Hematopoietic multipotent progenitor cell treated with erythropoietin and hydrocortisone succinate and interleukin-3 and kit ligand, for 6 days (in vitro differentiated cells): ENCODE results near the gene AQP6.
"Not testable (repeated sequence)": the region's sequence is repeated elsewhere in the genome, so short reads cannot be mapped to it uniquely, and the experiment has no call there.

Source experiments
- DNase-seq: peaks from one replicate; pipeline ENCODE4 v3.0.0-alpha.2; 2015

Gene AQP6

GRCh38 chr12:49973361-49973830 is 649 bp downstream of the AQP6 start:
- no peak for DNase-seq

DNA sequence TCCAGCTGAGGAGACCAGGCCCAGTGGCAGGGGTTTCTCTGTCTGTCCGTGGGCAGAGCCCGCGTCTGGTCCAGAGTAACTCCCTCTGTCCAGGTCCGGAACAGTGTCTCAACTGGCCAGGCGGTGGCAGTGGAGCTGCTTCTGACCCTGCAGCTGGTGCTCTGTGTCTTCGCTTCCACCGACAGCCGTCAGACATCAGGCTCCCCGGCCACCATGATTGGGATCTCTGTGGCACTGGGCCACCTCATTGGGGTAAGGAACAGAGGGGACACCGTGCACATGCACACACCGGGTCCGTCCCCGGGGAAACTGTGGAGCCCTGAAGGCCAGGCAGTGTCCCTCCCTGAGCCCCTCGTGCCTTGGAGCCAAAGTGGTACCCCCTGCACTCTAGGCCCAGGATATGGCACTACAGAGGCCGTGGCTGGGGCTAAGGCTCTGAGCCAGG is 1.5 kb downstream of the AQP6 start:
- peak; percentile 33 for DNase-seq

- no peak for DNase-seq
Measured at GRCh38 chr12:49974677-49975317, 2.0 kb downstream of the AQP6 start.

GRCh38 chr12:49975318-49975761 is 2.6 kb downstream of the AQP6 start:
- DNase-seq = no peak

DNA sequence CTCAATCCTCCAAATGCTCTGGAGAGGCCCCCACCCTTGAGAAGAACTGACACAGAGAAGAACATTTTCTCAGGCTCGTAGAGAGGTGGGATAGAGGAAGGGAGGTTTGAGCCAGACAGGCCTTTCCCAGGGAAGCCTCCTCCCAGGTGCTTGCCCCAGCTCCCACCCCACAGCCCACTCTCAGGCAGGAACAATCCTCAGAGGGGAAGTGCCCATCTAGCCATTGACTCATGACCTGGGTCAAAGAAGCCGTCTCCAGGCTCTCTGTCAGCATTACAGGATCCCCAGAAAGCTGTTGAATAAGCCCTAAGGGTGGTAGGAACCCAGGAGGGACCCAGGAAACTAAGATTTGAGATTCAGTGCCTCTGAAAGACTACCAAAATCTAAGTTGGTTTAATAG is 3.8 kb downstream of the AQP6 start:
- no peak for DNase-seq

DNA sequence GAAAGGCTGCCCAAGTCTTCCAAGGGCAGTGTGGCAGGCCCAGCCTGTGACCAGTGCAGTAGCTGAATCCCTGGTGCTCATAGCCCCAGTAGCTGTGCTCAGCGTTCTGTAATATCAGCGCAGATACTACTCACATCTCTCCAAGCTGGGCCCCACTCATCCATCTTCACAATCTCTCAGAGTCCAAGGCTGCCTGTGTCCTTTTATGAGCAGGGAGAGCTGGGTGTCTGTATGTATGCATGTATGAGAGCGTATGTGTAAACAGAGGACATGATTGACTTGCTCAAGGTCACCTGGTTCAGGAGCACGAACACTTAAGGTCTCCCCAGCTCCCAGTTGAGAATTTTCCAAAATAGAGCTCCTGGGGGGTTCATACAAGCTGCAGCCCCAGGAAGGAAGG is 5.4 kb downstream of the AQP6 start:
- DNase-seq = no peak

GRCh38 chr12:49979016-49979586 is 6.4 kb downstream of the AQP6 start:
- no peak for DNase-seq

GRCh38 chr12:49979791-49980190 is 7.0 kb downstream of the AQP6 start:
- DNase-seq = no peak

- DNase-seq = no peak
Measured at GRCh38 chr12:49980501-49981349, 8.0 kb downstream of the AQP6 start.

GRCh38 chr12:49982246-49983087 is 9.7 kb downstream of the AQP6 start:
- DNase-seq = peak; percentile 40

- DNase-seq = peak; percentile 73
Measured at GRCh38 chr12:49983892-49984291, 11.1 kb downstream of the AQP6 start.

DNA sequence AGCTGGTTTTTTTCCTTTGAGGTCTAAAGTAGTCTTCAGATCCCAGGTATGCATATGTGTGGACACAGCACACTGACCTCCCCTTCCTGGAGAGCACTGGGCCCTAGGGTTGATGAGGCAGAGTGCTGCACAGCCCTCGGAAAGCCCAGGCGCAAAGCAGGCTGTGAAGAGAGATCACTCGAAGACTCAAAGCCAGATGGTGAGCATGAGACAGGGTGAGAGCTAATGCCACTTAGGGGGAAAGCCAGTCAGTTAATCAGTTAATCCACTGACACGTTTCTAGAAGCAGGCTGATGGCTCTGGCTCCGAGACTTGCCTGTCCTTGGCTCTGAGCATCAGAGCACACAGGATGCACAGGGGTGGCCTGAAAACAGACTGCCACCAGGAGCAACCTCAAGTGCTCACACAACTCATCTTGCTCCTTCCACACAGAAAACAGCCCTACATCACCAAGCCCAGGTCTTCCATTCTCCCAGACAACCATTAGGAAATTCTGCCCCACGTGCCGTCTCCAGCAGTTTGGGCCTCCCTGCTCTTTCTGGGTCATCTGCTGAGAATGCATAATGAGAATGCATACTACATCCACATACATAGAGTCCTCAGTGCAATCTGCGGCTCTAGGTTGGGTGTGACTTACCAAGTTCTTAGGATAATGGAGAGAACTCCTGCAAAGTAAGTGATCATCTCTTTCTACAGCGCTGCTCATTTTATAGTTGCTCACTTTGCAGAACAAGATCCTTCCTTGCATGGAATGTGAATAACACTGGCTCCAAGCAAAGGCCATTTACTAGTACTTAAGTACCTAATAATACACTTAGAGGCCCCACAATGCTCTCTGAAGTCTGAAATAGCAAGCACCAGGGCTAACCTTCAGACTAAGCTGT is 12.0 kb downstream of the AQP6 start:
- DNase-seq = no peak

DNA sequence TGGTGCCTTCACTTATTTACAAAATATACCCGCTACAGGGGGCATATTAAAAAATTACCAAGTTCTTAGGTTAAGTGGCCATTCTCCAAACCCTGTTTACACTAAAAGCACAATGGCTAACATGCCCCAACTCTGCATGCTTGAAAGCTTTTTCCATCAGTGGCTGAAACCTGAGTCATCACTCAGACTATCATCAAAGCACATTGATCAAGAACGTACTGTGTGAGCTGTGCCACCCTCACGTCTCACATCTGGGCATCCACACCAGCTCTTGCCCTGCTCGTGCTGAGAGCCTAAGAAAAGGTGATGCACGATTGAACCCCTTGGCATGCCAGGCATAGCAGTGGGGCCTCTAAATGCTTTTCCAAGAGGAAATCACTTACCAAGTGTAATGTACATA is 13.2 kb downstream of the AQP6 start:
- DNase-seq = no peak

DNA sequence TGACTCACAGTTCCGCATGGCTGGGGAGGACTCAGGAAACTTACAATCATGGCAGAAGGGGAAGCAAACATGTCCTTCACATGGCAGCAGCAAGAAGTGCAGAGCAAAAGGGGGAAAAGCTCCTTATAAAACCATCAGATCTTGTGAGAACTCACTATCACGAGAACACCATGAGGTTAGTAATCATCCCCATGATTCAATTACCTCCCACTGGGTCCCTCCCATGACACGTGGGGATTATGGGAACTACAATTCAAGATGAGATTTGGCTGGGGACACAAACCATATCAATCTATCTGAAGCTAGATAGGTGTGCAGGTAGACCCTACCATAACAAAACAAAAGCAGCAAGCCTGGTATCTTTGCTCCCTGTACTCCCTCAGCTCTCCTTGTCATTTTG is 13.7 kb downstream of the AQP6 start:
- DNase-seq = not testable (repeated sequence)

DNA sequence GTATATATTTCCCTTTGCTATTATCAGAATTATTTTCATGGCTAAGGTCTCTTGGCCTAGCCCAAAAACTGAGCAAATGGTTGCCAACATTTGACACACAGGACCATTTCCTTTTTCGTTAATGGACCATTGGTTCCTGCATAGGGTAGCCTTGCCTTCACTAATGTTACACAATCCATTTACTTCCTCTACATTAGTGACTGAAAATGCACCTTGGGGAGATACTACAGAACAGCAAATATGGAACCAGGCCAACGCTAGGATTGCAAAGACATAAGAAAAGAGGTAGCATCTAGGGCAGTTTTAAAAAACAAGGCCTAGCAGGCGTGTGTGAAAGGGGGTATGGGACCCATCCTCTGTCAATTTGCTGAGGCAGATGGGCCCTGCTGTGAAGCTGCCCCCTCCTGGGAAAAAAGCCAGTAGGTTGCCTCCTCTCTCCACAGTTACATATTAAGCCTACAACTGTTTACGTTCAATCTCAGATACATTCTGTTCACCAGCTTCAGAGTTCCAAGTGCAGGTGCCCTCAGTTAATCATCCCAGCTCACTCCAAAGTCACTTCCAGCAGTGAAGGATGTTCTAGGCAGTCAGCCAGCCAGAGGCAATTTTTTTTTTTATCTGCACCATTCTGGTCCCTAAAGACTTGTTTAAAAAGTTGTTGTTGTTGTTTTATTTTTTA is 15.0 kb downstream of the AQP6 start:
- DNase-seq = peak; percentile 46

GRCh38 chr12:49989400-49989799 is 16.7 kb downstream of the AQP6 start:
- DNase-seq = not testable (repeated sequence)

DNA sequence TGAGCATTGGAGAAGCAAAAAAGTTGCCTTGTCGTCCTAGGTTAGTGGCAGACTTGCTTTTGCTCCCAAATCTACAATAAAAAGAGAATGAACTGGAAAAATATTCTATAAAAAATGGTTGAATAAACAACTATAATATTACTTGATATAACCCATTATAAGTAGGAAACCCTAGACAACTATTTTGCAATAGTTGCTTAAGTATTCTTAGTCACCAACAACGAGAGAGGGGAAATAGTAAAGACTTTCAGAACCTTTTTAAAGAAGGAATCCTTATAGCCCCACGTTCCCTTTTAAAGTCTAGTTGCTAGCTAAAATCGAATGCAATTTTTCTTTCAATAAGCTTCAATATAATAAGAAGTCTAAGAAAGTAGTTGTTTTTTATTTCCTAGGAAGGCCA is 17.5 kb downstream of the AQP6 start:
- no peak for DNase-seq

- no peak for DNase-seq
Measured at GRCh38 chr12:49998453-49998852, 25.7 kb downstream of the AQP6 start.

DNA sequence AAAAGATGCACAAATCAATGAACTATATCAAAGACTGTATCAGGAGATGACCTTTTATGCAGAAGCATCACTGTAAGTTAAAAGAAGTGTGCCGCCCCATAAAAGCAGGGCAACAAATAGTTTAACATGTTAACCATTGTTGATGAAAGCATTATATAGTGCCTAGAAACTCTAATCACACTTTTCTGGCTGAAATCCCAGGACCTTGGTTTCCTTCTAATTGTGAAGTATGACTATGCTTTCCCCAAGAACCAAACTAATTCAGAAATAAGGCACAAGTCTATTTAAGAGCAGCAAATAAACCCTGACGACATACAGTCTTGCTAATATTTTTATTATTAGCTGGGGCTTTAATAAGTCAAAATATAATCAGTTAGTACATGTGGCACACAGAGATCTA is 30.8 kb downstream of the AQP6 start:
- DNase-seq = no peak

DNA sequence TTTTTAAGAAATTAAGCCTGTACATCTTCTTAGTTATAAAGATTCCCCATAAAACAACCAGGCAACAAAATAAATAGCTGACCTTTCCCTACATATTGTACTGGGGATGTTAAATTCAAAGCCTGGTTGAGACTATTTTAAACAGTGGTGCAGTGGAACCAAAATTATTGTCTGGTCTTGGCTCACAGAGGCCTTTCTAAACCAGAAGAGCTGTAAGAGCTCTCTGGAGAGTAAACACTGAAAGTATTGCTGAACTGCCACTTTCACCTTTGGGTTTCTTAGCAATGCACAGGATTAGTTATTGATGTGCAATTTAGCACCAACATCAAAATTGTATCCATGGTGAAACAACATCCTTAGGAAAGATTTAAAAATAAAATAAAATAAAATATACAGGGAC is 31.9 kb downstream of the AQP6 start:
- no peak for DNase-seq

DNA sequence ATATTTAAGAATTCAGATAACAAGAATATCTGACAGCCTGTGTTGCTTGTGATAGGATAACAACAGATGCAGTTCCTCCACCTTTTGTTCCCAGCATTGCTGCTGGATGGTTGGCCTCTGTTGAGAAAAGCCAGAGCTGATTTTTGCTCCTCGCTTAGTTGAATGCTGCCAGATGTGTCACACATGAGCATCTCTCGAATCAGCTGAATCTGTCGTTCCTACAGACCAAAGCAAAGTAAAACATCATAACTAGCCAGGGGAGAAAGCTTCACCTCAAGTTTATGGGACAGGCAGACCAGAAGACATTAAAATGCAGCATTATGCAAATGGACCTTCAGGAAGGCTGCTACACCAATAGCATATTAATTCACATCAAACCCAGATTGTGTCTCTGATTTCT is 32.4 kb downstream of the AQP6 start:
- no peak for DNase-seq
